ENCODE results near the gene MSH6.
"Not testable (repeated sequence)": the region's sequence is repeated elsewhere in the genome, so short reads cannot be mapped to it uniquely, and the experiment has no call there.

The MSH6 gene

GRCh38 chr2:47838249-47838648 is 55.3 kb downstream of the MSH6 start:
- H3K36me3 ChIP-seq = peaks cover 42 to 64% (median 50%) of the 10 kb centered on the region in 11 experiments; a peak in 21 of 22 replicates
- no peak overlapping the region for H3K27ac ChIP-seq
- no peak for TF ChIP-seq Cebpa-rat (IDR thresholded peaks at IDR 0.05)
- no peak overlapping the region for H3K4me2 ChIP-seq
- no peaks in the 10 kb centered on the region for H3K9me3 ChIP-seq (replicated peaks in 1 of 11)
- H4K20me1 ChIP-seq = peaks cover 10 to 73% (median 23%) of the 10 kb centered on the region in 11 experiments; a peak in 18 of 22 replicates
- H3K9ac ChIP-seq = no peak overlapping the region
- no peaks in the 10 kb centered on the region for H3K4me1 ChIP-seq
- no peak overlapping the region for H3K4me3 ChIP-seq
- H3K27me3 ChIP-seq = no peaks in the 10 kb centered on the region

DNA sequence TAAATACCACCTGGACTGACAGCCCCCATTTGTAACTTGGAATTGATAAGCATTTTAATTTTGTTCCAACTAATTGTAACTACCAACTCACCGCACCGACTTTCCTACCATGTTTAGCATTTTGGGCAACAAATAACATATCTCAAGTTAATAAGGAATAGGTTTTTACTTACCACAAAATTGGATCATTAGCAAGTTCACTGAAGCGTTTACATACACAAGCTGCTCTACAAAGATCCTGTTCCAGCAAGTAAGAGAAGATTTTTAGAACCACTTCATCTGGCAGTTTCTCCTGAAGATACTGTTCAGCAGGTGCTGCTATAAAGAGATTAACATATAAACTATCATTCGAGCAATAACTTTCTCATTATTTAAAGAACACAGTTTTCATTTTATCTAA is 55.7 kb downstream of the MSH6 start:
- TF ChIP-seq Cebpa-rat (IDR thresholded peaks at IDR 0.05) = no peak
- peaks cover 41 to 59% (median 47%) of the 10 kb centered on the region in 11 experiments; a peak in 21 of 22 replicates for H3K36me3 ChIP-seq
- no peak overlapping the region for H3K27ac ChIP-seq
- H3K9ac ChIP-seq = no peak overlapping the region
- peaks cover 10 to 76% (median 25%) of the 10 kb centered on the region in 11 experiments; a peak in 18 of 22 replicates for H4K20me1 ChIP-seq
- H3K27me3 ChIP-seq = no peaks in the 10 kb centered on the region
- H3K4me2 ChIP-seq = no peak overlapping the region
- H3K9me3 ChIP-seq (replicated peaks in 1 of 11) = no peaks in the 10 kb centered on the region
- H3K4me1 ChIP-seq = no peaks in the 10 kb centered on the region
- H3K4me3 ChIP-seq = no peak overlapping the region

DNA sequence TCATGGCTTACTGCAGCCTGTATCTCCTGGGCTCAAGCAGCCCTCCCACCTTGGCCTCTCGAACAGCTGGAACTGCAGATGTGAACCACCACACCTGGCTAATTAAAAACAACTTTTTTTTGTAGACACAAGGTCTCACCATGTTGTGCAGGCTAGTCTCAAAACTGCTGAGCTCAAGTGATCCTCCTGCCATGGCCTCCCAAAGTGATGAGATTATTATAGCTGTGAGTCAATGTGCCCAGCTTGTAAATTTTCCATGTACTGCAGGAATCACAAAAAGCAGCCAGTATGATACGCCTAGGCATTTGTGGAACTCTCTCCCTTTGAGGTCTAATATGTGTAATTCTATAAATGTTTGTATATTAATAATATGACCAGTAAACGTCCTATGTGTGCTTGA is 59.9 kb downstream of the MSH6 start:
- Histone ChIP-seq H3K4me3 (no peak overlapping the region), H4K20me1 (peaks cover 19 to 96% (median 48%) of the 10 kb centered on the region in 11 experiments; a peak in 18 of 22 replicates), H3K36me3 (peaks cover 8 to 27% (median 13%) of the 10 kb centered on the region in 11 experiments; a peak in 18 of 22 replicates), H3K27me3 (no peaks in the 10 kb centered on the region), H3K27ac (no peak overlapping the region), H3K9me3 (replicated peaks in 1 of 11) (no peaks in the 10 kb centered on the region), H3K4me2 (no peak overlapping the region), H3K4me1 (peaks cover 0 to 7% (median 0%) of the 10 kb centered on the region in 10 experiments; a peak in 1 of 20 replicates), H3K9ac (no peak overlapping the region)
- no peak for TF ChIP-seq Cebpa-rat (IDR thresholded peaks at IDR 0.05)

- Histone ChIP-seq H3K36me3 (peaks cover 4 to 21% (median 9%) of the 10 kb centered on the region in 11 experiments; a peak in 16 of 22 replicates), H3K27me3 (no peaks in the 10 kb centered on the region), H4K20me1 (peaks cover 19 to 97% (median 48%) of the 10 kb centered on the region in 11 experiments; a peak in 18 of 22 replicates), H3K9ac (no peak overlapping the region), H3K4me3 (no peak overlapping the region), H3K4me2 (no peak overlapping the region), H3K9me3 (replicated peaks in 1 of 11) (no peaks in the 10 kb centered on the region), H3K4me1 (peaks cover 0 to 7% (median 0%) of the 10 kb centered on the region in 10 experiments; a peak in 1 of 20 replicates), H3K27ac (no peak overlapping the region)
- TF ChIP-seq Cebpa-rat (IDR thresholded peaks at IDR 0.05) = no peak
Observed at GRCh38 chr2:47843407-47843806, 60.5 kb downstream of the MSH6 start.

DNA sequence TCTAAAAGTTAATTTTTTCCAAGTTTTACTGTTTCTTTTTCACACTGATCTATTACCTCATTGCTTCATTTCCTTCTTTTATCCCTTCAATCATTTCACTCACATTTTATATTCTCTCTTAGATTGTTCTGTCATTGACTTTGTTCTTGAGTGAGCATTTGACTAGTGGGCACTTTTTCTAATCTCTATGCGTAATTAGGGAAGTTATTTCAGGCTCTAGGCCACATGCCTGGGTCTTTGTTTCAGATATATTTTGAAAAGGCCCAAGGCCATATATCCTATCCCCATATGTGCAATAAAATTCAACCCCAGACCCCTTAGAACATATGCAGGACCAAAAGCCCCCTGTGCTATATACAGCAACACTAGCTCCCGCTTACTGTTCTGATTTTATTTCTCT is 61.2 kb downstream of the MSH6 start:
- Histone ChIP-seq H3K27ac (no peak overlapping the region), H3K4me3 (no peak overlapping the region), H3K9ac (no peak overlapping the region), H3K9me3 (replicated peaks in 1 of 11) (no peaks in the 10 kb centered on the region), H3K27me3 (no peaks in the 10 kb centered on the region), H3K36me3 (peaks cover 0 to 14% (median 3%) of the 10 kb centered on the region in 11 experiments; a peak in 10 of 22 replicates), H4K20me1 (peaks cover 19 to 97% (median 48%) of the 10 kb centered on the region in 11 experiments; a peak in 18 of 22 replicates), H3K4me1 (peaks cover 0 to 7% (median 0%) of the 10 kb centered on the region in 10 experiments; a peak in 1 of 20 replicates), H3K4me2 (no peak overlapping the region)
- no peak for TF ChIP-seq Cebpa-rat (IDR thresholded peaks at IDR 0.05)

DNA sequence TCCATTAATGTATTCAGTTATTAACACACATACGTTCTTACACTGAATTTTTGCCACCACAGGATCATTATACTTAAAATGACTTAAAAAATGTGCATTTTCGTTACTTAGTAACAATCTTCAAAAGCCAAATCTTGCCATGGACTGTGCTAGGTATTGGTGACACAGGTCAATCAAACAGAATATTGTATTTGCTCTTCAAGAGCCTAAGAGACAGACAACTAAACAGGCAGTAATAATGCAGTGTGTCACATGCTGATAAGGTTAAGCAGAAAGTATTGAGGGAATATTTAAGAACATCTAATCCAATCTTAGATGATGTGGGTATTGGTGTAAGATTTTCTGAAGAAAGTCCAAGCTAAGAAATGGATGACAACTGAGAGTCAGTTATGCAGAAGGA is 66.4 kb downstream of the MSH6 start:
- Histone ChIP-seq H3K27me3 (no peaks in the 10 kb centered on the region), H3K36me3 (peaks cover 0 to 9% (median 0%) of the 10 kb centered on the region in 11 experiments; a peak in 3 of 22 replicates), H3K4me1 (peaks cover 0 to 12% (median 1%) of the 10 kb centered on the region in 10 experiments; a peak in 3 of 20 replicates), H3K4me3 (no peak overlapping the region), H4K20me1 (peaks cover 8 to 95% (median 34%) of the 10 kb centered on the region in 11 experiments; a peak in 14 of 22 replicates), H3K9ac (no peak overlapping the region), H3K9me3 (replicated peaks in 1 of 11) (no peaks in the 10 kb centered on the region), H3K4me2 (no peak overlapping the region), H3K27ac (no peak overlapping the region)
- TF ChIP-seq Cebpa-rat (IDR thresholded peaks at IDR 0.05) = no peak

- H3K36me3 ChIP-seq = peaks cover 0 to 9% (median 0%) of the 10 kb centered on the region in 11 experiments; a peak in 3 of 22 replicates
- no peak overlapping the region for H3K27ac ChIP-seq
- no peaks in the 10 kb centered on the region for H3K9me3 ChIP-seq (replicated peaks in 1 of 11)
- no peak overlapping the region for H3K4me2 ChIP-seq
- H3K9ac ChIP-seq = no peak overlapping the region
- H3K4me3 ChIP-seq = no peak overlapping the region
- no peak for TF ChIP-seq Cebpa-rat (IDR thresholded peaks at IDR 0.05)
- H3K4me1 ChIP-seq = peaks cover 0 to 12% (median 0%) of the 10 kb centered on the region in 10 experiments; a peak in 3 of 20 replicates
- H4K20me1 ChIP-seq = peaks cover 4 to 97% (median 33%) of the 10 kb centered on the region in 11 experiments; a peak in 14 of 22 replicates
- no peaks in the 10 kb centered on the region for H3K27me3 ChIP-seq
Observed at GRCh38 chr2:47850198-47850597, 67.3 kb downstream of the MSH6 start.

- not testable (repeated sequence) for H3K27ac ChIP-seq; H3K36me3 ChIP-seq; H3K9me3 ChIP-seq (replicated peaks in 1 of 11); H3K4me2 ChIP-seq; H3K9ac ChIP-seq; H3K27me3 ChIP-seq; H3K4me3 ChIP-seq
- H3K4me1 ChIP-seq = peaks cover 5 to 27% (median 22%) of the 10 kb centered on the region in 10 experiments; a peak in 15 of 20 replicates
- H4K20me1 ChIP-seq = peaks cover 4 to 98% (median 46%) of the 10 kb centered on the region in 11 experiments; a peak in 21 of 22 replicates
Observed at GRCh38 chr2:47853067-47853777, 70.3 kb downstream of the MSH6 start.
